WTC11 (cell line): Measurements from ENCODE around the gene NIPA2. TPM values are rescaled to one million over a fixed set of nuclear protein-coding genes. Genes with fewer than 3 reads are reported as not detected.

Experiments used
- ATAC-seq: fragments of 200-7000 bp; cut with Tn5 transposase; 2 replicates; pipeline ENCODE4 v1.10.0; 2021; ENCODE audit warnings: mild to moderate bottlenecking, moderate library complexity
- CTCF ChIA-PET: fragments of 300-600 bp; sonication (Branson Sonifier 250); formaldehyde crosslinking; loops from one replicate; lab custom pipeline; 2021; ENCODE audit warnings: antibody characterized with exemption; lab: Charles Lee
- POLR2A ChIA-PET: fragments of 350-600 bp; sonication (Branson Sonifier 250); formaldehyde crosslinking; loops from one replicate; lab custom pipeline; 2021; ENCODE audit warnings: antibody characterized with exemption; lab: Charles Lee
- DNase-seq: peaks from one replicate; pipeline ENCODE4 v3.0.0; 2021; ENCODE audit warnings: low spot score
- H3K27ac Mint-ChIP-seq: 2 replicates; pipeline ENCODE4 v1.8.0; 2021; ENCODE audit warnings: mixed read lengths
- H3K27me3 Mint-ChIP-seq: 2 replicates; pipeline ENCODE4 v1.8.0; 2021; ENCODE audit warnings: low read depth, mild to moderate bottlenecking, moderate library complexity, mixed read lengths
- H3K36me3 Mint-ChIP-seq: 2 replicates; pipeline ENCODE4 v1.8.0; 2021; ENCODE audit warnings: mixed read lengths
- H3K4me1 Mint-ChIP-seq: 2 replicates; pipeline ENCODE4 v1.8.0; 2022; ENCODE audit warnings: mixed read lengths
- H3K4me3 Mint-ChIP-seq: 2 replicates; pipeline ENCODE4 v1.8.0; 2021; ENCODE audit warnings: mild to moderate bottlenecking, moderate library complexity, mixed read lengths
- H3K9me3 Mint-ChIP-seq: 2 replicates; pipeline ENCODE4 v1.8.0; 2021; ENCODE audit warnings: mixed read lengths
- ARID4B ChIP-seq: sonication (generic); formaldehyde crosslinking; IDR thresholded peaks from 2 replicates; pipeline ENCODE4 v1.8.0; 2023; ENCODE audit warnings: missing genetic modification reagents, mild to moderate bottlenecking, borderline replicate concordance
- ATF2 ChIP-seq: sonication (generic); formaldehyde crosslinking; IDR thresholded peaks from 2 replicates; pipeline ENCODE4 v1.8.1; 2022; ENCODE audit warnings: low read depth, missing genetic modification reagents, borderline replicate concordance
- ELF4 ChIP-seq: sonication (generic); formaldehyde crosslinking; IDR thresholded peaks from 2 replicates; pipeline ENCODE4 v1.8.1; 2022; ENCODE audit warnings: low read depth, mild to moderate bottlenecking, moderate library complexity, missing genetic modification reagents
- FOXJ3 ChIP-seq: sonication (generic); formaldehyde crosslinking; IDR thresholded peaks from 2 replicates; pipeline ENCODE4 v1.9.0; 2021; ENCODE audit warnings: missing genetic modification reagents, mild to moderate bottlenecking, borderline replicate concordance
- FOXK1 ChIP-seq: sonication (generic); formaldehyde crosslinking; IDR thresholded peaks from 2 replicates; pipeline ENCODE4 v1.8.0; 2022; ENCODE audit warnings: mild to moderate bottlenecking, moderate library complexity, missing genetic modification reagents
- FOXP4 ChIP-seq: sonication (generic); formaldehyde crosslinking; IDR thresholded peaks from 2 replicates; pipeline ENCODE4 v1.8.0; 2022; ENCODE audit warnings: mild to moderate bottlenecking, missing genetic modification reagents
- GTF2I ChIP-seq: fragments of 250-450 bp; sonication (Bioruptor Pico); conservative IDR thresholded peaks from 2 replicates; pipeline ENCODE4 v1.4.0; 2021; ENCODE audit warnings: mild to moderate bottlenecking
- NFYB ChIP-seq: sonication (generic); formaldehyde crosslinking; conservative IDR thresholded peaks from 2 replicates; pipeline ENCODE4 v1.8.0; 2022; ENCODE audit warnings: low read depth, missing genetic modification reagents
- NR1H2 ChIP-seq: sonication (generic); formaldehyde crosslinking; IDR thresholded peaks from 2 replicates; pipeline ENCODE4 v1.9.0; 2021; ENCODE audit warnings: mild to moderate bottlenecking, moderate library complexity, missing genetic modification reagents
- NR3C1 ChIP-seq: sonication (generic); formaldehyde crosslinking; conservative IDR thresholded peaks from 2 replicates; pipeline ENCODE4 v1.8.1; 2023; ENCODE audit warnings: low read depth, mild to moderate bottlenecking, missing genetic modification reagents
- OVOL2 ChIP-seq: fragments of 250-450 bp; sonication (Bioruptor Pico); IDR thresholded peaks from 2 replicates; pipeline ENCODE4 v1.9.0; 2021; ENCODE audit warnings: mild to moderate bottlenecking, borderline replicate concordance
- PRDM15 ChIP-seq: sonication (generic); formaldehyde crosslinking; IDR thresholded peaks from 2 replicates; pipeline ENCODE4 v1.8.0; 2022; ENCODE audit warnings: missing genetic modification reagents
- RORB ChIP-seq: fragments of 250-450 bp; sonication (Bioruptor Pico); IDR thresholded peaks from 2 replicates; pipeline ENCODE4 v1.9.0; 2021; ENCODE audit warnings: mild to moderate bottlenecking
- SP1 ChIP-seq: sonication (generic); formaldehyde crosslinking; conservative IDR thresholded peaks from 2 replicates; pipeline ENCODE4 v1.8.1; 2022; ENCODE audit warnings: missing genetic modification reagents
- TEAD4 ChIP-seq: sonication (generic); formaldehyde crosslinking; IDR thresholded peaks from 2 replicates; pipeline ENCODE4 v1.8.0; 2022; ENCODE audit warnings: mild to moderate bottlenecking, missing genetic modification reagents
- ZBTB21 ChIP-seq: sonication (generic); formaldehyde crosslinking; IDR thresholded peaks from 2 replicates; pipeline ENCODE4 v1.8.1; 2023; ENCODE audit warnings: mild to moderate bottlenecking, missing genetic modification reagents, borderline replicate concordance
- ZNF121 ChIP-seq: sonication (generic); formaldehyde crosslinking; IDR thresholded peaks from 2 replicates; pipeline ENCODE4 v1.8.0; 2023; ENCODE audit warnings: missing genetic modification reagents
- ZNF138 ChIP-seq: sonication (generic); formaldehyde crosslinking; conservative IDR thresholded peaks from 2 replicates; pipeline ENCODE4 v1.8.1; 2022; ENCODE audit warnings: mild to moderate bottlenecking, moderate library complexity, missing genetic modification reagents
- ZNF263 ChIP-seq: sonication (generic); formaldehyde crosslinking; IDR thresholded peaks from 2 replicates; pipeline ENCODE4 v1.8.1; 2022; ENCODE audit warnings: low read depth, mild to moderate bottlenecking, moderate library complexity, missing genetic modification reagents
- ZNF396 ChIP-seq: fragments of 250-450 bp; sonication (Bioruptor Pico); IDR thresholded peaks from 2 replicates; pipeline ENCODE4 v1.8.0; 2021; ENCODE audit warnings: mild to moderate bottlenecking, moderate library complexity, borderline replicate concordance
- ZNF532 ChIP-seq: fragments of 250-450 bp; sonication (Bioruptor Pico); IDR thresholded peaks from 2 replicates; pipeline ENCODE4 v1.9.0; 2021; ENCODE audit warnings: mild to moderate bottlenecking, borderline replicate concordance
- total RNA-seq: library from RNA; stranded (reverse); gene quantifications from 3 replicates; pipeline ENCODE4 v1.2.3, GENCODE V29; 2021

Gene NIPA2
- total RNA-seq, 1 experiment from 2014 or later, result 79.5 TPM

GRCh38 chr15:22815766-22816165 is 22.7 kb upstream of the NIPA2 start:
- TF ChIP-seq ZBTB21 (CRISPR knock-in tag) (no peak), NR3C1 (CRISPR knock-in tag) (no peak), ZNF532 (CRISPR knock-in tag) (no peak), ELF4 (no peak), FOXK1 (CRISPR knock-in tag) (no peak), ARID4B (CRISPR knock-in tag) (no peak), NR1H2 (CRISPR knock-in tag) (no peak), RORB (no peak), ZNF263 (no peak), NFYB (CRISPR knock-in tag) (no peak)
- Mint-ChIP-seq H3K27me3 (no peaks in the 10 kb centered on the region), H3K4me1 (peaks cover 3% of the 10 kb centered on the region; the same call in 1 of the 2 replicates), H3K27ac (0 out of 2 replicates have a peak overlapping the region, but pooled peaks have one; percentile 49), H3K36me3 (peaks cover 32% of the 10 kb centered on the region), H3K9me3 (no peaks in the 10 kb centered on the region), H3K4me3 (no peak overlapping the region)
- ChIA-PET CTCF (no interaction called here), POLR2A (no interaction called here)
- no peak for ATAC-seq
- DNase-seq, result no peak

- peaks cover 42% of the 10 kb centered on the region for H3K36me3 Mint-ChIP-seq
- TF ChIP-seq ZNF121 (CRISPR knock-in tag) (no peak), FOXJ3 (CRISPR knock-in tag) (no peak), PRDM15 (no peak), TEAD4 (CRISPR knock-in tag) (no peak), SP1 (CRISPR knock-in tag) (no peak), ZNF396 (no peak), ATF2 (CRISPR knock-in tag) (no peak), OVOL2 (CRISPR knock-in tag) (no peak), ZNF138 (no peak), GTF2I (CRISPR knock-in tag) (no peak), FOXP4 (CRISPR knock-in tag) (no peak)
Measured at GRCh38 chr15:22819651-22820050, 18.8 kb upstream of the NIPA2 start.

More at GRCh38 chr15:22819651-22820050, 18.8 kb upstream of the NIPA2 start:
- CTCF ChIA-PET, result no interaction called here
- no peak for DNase-seq
- Mint-ChIP-seq H3K4me3 (no peak overlapping the region), H3K27ac (no peak overlapping the region), H3K27me3 (no peaks in the 10 kb centered on the region), H3K4me1 (peaks cover 8% of the 10 kb centered on the region), H3K9me3 (no peaks in the 10 kb centered on the region)
- no peak for ATAC-seq
- POLR2A ChIA-PET, result interaction anchor here (1.4 kb wide), 1 partner anchor 18 kb away, joined by 3 read pairs; the partner anchor contains the start of gene NIPA2
